Stimulated activated CD4-positive, alpha-beta T cell treated with anti-CD3 and anti-CD28 coated beads, Interleukin-1b, Interleukin-23, amount 100 ng/mL, for 24 hours (primary cell): Measurements from ENCODE around the gene TRPM2.

ENCODE experiments used
- DNase-seq, 4 experiments: peaks; one replicate each; pipeline ENCODE4 v3.0.0-alpha.2; 2020; ENCODE audit warnings: low read depth in 4 of 4, low spot score in 1 of 4

Gene TRPM2

DNA sequence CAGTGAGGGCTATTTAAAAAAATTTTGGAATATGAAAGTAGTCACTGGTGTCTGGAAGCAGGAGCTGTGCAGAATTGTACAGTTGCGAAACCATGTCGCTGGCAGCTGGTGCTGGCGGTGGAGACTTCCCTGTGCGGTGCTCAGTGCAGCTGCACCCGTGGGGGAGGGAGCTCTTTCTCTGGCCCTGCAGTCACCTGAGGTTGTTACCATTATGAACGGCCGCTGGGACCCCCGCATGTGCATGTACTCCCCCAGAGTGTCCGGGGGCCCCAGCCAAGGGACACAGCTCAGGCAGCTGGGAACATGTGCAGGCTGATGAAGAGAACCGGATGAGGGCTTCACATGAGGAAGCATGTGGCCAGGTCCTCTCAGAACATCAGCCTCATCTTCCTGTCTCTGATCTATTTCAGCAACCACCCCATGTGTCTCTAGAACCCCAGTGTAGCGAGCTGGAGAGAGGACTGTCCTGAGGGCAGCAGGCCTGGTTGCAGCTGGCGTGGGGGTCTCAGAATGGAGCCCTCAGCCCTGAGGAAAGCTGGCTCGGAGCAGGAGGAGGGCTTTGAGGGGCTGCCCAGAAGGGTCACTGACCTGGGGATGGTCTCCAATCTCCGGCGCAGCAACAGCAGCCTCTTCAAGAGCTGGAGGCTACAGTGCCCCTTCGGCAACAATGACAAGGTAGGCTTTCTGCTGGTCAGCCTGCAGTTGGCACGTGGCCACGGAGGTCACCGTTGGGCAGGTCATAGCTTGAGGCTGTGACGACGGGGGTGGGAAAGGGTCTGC is at the start of gene TRPM2:
TSS of gene TRPM2 (plus strand) at position 431 of the 780 bp plus-strand sequence. CDS start at position 511, 80 bp downstream.
- no peak for DNase-seq

DNA sequence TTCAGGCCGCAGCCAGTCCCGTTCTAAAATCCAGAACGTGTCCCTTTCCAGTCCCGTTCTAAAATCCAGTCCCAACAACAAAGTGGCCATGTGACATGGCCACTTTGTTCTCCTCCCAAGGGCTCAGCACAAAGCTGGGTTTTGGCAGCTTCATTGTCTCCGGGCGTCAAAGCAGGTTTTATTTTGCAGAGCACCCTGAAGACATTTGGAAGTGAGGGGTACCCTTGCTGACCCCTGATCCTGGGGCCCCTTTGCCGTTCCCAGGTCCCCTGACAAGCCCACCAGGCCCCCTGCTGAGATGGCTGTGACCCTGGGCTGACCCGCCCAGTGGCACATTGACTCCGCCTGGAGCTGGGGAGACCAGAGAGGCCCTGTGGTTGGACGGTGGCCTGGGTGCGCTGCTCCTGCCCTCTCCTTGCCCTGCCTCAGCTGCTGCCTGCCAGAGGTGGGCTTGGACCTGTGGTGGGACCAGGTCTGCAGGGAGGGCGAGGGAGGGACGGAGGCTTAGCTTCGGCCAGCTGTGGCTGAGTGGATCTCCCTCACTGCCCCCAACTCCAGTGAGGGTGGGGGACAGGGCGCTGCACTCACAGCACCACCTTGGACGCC is 49.3 kb upstream of the TRPM2 start:
- no peak for DNase-seq

DNA sequence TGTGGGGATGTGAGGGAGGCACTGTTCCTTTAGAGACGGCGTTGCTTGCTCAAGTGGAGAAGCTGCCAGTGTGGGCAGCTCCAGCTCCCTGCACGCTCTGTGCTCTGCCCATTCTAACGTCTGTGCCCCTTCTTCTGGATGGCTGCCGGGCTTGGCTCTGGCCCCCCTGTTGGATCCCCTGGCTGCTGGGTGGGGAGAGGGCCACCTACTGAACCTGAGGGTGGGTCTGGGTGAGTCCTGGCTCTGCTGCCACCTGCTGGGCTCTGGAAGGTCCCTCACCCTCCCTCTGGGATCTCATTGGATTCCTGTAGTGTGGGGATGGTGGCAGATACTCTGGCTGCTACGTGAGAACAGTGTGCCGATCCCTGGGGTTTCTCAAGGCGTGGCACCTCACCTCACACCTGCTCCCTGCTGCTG is 48.5 kb upstream of the TRPM2 start:
- DNase-seq, result peak in 2 of 4 experiments; percentile 21 to 25

- DNase-seq, result no peak
Observed at GRCh38 chr21:44305691-44306090, 47.7 kb upstream of the TRPM2 start.

- DNase-seq, result no peak
Observed at GRCh38 chr21:44306936-44307704, 46.3 kb upstream of the TRPM2 start.

- no peak for DNase-seq
Observed at GRCh38 chr21:44310628-44311507, 42.6 kb upstream of the TRPM2 start.

GRCh38 chr21:44312089-44312488 is 41.3 kb upstream of the TRPM2 start:
- DNase-seq, result no peak

DNA sequence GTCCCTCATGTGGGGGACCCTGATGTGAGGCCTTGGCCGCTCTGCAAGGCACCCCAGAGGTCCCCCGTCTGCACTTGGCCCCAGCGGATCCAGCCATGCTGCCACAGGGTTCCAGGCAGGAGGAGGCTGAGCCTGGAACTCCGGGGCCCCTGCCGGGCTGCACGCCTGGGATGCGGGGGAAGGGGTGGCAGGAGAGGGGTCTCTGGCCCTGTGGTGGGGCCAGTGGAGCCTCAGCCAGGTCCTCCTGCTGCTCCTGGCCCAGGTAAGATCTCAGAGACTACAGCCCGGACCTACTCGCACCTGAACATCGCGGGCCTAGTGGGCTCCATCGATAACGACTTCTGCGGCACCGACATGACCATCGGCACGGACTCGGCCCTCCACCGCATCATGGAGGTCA is 40.7 kb upstream of the TRPM2 start:
- DNase-seq, result no peak

GRCh38 chr21:44313451-44313850 is 40.0 kb upstream of the TRPM2 start:
- no peak for DNase-seq

GRCh38 chr21:44314128-44314527 is 39.3 kb upstream of the TRPM2 start:
- DNase-seq, result no peak

DNA sequence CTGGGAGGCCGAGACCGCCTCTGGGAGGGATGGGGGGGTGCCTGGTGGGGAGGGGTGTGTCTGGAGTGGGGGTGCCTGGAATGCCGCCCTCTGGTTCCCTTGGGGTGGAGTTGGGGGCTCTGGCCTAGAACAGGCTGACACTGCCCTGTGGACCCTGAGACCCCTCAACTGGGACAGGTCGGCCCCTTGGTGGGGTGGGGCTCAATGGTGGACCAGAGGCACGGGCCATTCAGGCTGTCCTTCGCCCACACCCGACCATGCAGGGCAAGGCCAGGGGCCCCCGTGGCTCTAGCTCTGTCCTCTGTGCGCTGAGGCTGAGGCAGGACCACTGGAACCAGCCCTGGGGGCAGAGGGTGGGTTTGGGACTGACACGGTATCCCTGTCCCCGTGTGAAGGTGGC is 38.9 kb upstream of the TRPM2 start:
- no peak for DNase-seq

DNA sequence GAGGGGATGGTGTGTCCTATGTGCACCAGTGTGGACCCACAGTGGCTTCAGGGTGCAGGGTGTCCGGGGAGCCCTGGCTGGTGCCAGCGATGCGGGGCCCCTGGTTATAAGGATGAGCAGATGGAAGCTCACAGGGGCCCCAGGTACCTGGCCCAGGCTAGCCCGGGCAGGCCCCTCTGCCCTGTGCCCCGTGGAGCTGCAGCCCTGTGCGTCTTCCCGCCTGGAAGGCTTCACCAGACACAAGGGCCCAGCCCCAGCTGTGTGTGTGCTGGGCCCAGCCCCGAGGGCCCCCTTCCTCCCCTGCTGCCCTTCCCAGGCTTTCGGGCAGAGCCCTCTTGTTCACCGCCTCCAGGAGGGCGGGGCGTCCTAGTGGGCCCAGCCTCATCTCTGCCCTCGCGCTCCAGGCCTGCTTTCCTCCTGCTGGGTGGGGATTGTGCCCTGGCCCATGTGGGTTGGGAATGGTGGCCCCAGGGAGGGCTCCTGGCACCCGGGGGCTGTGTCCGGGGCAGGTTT is 37.7 kb upstream of the TRPM2 start:
- DNase-seq, result no peak

- DNase-seq, result no peak
Observed at GRCh38 chr21:44316277-44316900, 37.0 kb upstream of the TRPM2 start.

GRCh38 chr21:44317241-44317782 is 36.1 kb upstream of the TRPM2 start:
- no peak for DNase-seq

DNA sequence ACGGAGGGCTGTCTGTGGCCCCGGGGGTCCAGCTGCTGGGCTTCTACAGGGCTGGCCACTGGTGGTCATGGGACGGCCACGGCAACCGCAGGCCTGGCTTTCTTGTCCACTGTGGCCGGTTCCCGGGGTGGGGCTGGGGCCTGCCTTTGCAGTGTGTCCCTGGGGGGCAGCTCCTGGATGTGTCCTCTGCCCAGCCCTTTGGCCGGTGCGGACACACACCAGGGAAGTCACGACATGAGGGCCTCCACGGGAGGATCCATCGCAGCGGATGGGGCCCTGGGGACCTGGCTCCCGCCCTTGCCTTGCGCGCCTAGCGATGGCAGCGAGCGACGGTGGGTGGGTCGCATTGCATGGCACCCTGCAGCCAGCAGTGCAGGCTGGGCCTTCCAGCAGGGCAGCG is 35.5 kb upstream of the TRPM2 start:
- DNase-seq, result no peak

DNA sequence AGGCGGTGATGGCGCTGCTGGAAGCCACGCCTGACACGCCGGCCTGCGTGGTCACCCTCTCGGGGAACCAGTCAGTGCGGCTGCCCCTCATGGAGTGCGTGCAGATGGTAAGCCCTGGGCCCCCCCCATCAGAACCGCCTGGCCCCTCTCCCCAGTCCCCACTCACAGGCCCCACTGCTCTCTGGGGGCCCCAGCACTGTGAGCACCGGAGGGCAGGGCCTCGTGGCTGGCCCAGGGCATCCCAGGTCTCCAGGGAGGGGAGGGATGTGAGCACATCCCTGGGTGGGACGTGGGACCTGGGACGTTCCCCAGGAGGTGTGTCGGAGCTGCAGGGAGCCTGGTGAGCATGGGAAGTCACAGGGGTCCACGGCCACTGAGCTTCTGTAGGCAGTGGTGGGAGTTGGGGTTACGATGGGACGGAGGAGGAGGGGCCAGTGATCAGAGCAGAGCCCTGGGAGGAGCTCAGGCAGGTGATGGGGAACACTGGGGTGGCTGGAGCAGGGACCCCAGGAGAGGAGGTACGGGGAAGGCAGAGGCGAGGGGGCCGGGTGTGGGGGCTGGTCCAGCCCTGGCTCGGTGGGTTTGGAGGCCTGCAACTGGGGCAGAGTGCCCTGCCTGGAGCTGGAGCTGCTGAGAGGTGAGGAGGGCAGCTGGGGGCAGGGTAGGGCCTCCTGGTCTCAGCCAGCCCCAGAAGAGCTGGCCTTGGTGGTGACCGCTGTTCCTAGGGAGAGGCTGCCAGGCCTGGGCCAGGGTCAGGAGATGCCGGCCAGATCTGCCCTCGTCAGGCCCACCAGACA is 34.7 kb upstream of the TRPM2 start:
- DNase-seq, result no peak

- no peak for DNase-seq
Observed at GRCh38 chr21:44319407-44320065, 33.9 kb upstream of the TRPM2 start.

DNA sequence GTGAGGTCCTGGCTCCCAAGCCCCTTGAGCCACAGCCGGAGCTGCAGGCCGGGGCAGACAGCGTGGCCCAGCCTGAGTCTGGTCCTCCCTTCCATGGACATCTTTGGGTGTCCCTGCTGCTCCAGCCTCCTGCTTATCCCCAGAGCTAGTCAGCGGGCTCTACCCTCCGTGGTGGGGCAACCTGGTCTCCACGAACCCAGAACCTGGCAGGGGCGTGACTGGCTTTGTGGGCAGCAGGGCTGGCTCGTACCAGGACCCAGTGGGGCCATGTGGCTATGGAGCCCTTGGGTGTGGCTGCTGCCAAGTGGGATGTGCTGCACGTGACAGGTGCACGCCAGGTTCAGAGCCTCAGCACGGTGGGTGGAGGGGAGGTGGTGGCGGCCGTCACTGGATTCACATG is 32.6 kb upstream of the TRPM2 start:
- no peak for DNase-seq
